ENCODE results near the gene FGFR1OP2. TPM values are rescaled to one million over a fixed set of nuclear protein-coding genes. Genes with fewer than 3 reads are reported as not detected.

Gene FGFR1OP2
- total RNA-seq, 1 experiment from 2014 or later: 86.9 TPM

- DNase-seq: peak in 1 of 2 experiments; percentile 59
- POLR2A ChIA-PET: interaction anchor here (0.6 kb wide), 1 partner anchor 54 kb away, joined by 4 read pairs; no protein-coding TSS in a partner anchor
- CTCF ChIA-PET: interaction anchor here (0.6 to 0.8 kb wide), 2 partner anchors 67 to 77 kb away, joined by 3 read pairs; no protein-coding TSS in a partner anchor
These were observed 412 bp downstream of the FGFR1OP2 start for GRCh38 chr12:26938701-26939062.

GRCh38 chr12:26939192-26939832, 1.0 kb downstream of the FGFR1OP2 start:
- Histone ChIP-seq H3K4me1 (peaks cover 22% of the 10 kb centered on the region), H3K9me3 (no peaks in the 10 kb centered on the region), H3K36me3 (ENCODE audit: control insufficient read depth, insufficient read depth, low read length) (no peaks in the 10 kb centered on the region), H3K27me3 (replicated peaks; ENCODE audit: control insufficient read depth, insufficient read depth, low read length) (no peaks in the 10 kb centered on the region), H3K4me3 (ENCODE audit: low read depth, low read length) (peak overlapping the region; percentile 96)
- no peaks in the 10 kb centered on the region for H3K9me3 Mint-ChIP-seq (ENCODE audit: unreplicated experiment)
- peak overlapping the region; percentile 91 for H3K27ac Mint-ChIP-seq (ENCODE audit: unreplicated experiment)
- BruUV-seq (replicated peaks): TSS peak; percentile 41
- peak overlapping the region; percentile 95 for H3K4me3 Mint-ChIP-seq (ENCODE audit: unreplicated experiment)
- ChIA-PET POLR2A (no interaction called here), CTCF (no interaction called here)
- H3K4me1 Mint-ChIP-seq (ENCODE audit: low read depth, unreplicated experiment): peaks cover 30% of the 10 kb centered on the region
- DNase-seq: no peak
- intact Hi-C loops (cut with micrococcal nuclease; ENCODE audit: unreplicated experiment): loop anchor here (5.0 kb wide), 1 partner anchor 427 kb away; no protein-coding TSS in a partner anchor
- H3K27me3 Mint-ChIP-seq (ENCODE audit: insufficient read depth, unreplicated experiment): no peaks in the 10 kb centered on the region
- H3K36me3 Mint-ChIP-seq (ENCODE audit: insufficient read depth, unreplicated experiment): peaks cover 18% of the 10 kb centered on the region
- no peak for TF ChIP-seq CTCF (IDR thresholded peaks at IDR 0.05; ENCODE audit: insufficient read depth in 1 of 2, low read depth in 1 of 2, low read length in 1 of 2, severe bottlenecking in 1 of 2, unreplicated experiment in 1 of 2)

More at GRCh38 chr12:26938701-26939062, 412 bp downstream of the FGFR1OP2 start:
- H3K4me3 Mint-ChIP-seq (ENCODE audit: unreplicated experiment): peak overlapping the region; percentile 95
- no peaks in the 10 kb centered on the region for H3K27me3 Mint-ChIP-seq (ENCODE audit: insufficient read depth, unreplicated experiment)
- H3K4me1 ChIP-seq: peaks cover 22% of the 10 kb centered on the region
- no peak for TF ChIP-seq CTCF (IDR thresholded peaks at IDR 0.05; ENCODE audit: insufficient read depth in 1 of 2, low read depth in 1 of 2, low read length in 1 of 2, severe bottlenecking in 1 of 2, unreplicated experiment in 1 of 2)
- H3K9me3 ChIP-seq: no peaks in the 10 kb centered on the region
- peaks cover 30% of the 10 kb centered on the region for H3K4me1 Mint-ChIP-seq (ENCODE audit: low read depth, unreplicated experiment)
- H3K27ac Mint-ChIP-seq (ENCODE audit: unreplicated experiment): peak overlapping the region; percentile 91
- H3K27me3 ChIP-seq (replicated peaks; ENCODE audit: control insufficient read depth, insufficient read depth, low read length): no peaks in the 10 kb centered on the region
- intact Hi-C loops (cut with micrococcal nuclease; ENCODE audit: unreplicated experiment): loop anchor here (1.0 to 5.0 kb wide), 4 partner anchors 20 to 426 kb away; partner anchors contain the start of genes STK38L and TM7SF3
- peaks cover 18% of the 10 kb centered on the region for H3K36me3 Mint-ChIP-seq (ENCODE audit: insufficient read depth, unreplicated experiment)
- no TSS peak for BruUV-seq (replicated peaks)
- H3K36me3 ChIP-seq (ENCODE audit: control insufficient read depth, insufficient read depth, low read length): no peaks in the 10 kb centered on the region
- H3K9me3 Mint-ChIP-seq (ENCODE audit: unreplicated experiment): no peaks in the 10 kb centered on the region
- peak overlapping the region; percentile 96 for H3K4me3 ChIP-seq (ENCODE audit: low read depth, low read length)

GRCh38 chr12:26939953-26940352, 1.7 kb downstream of the FGFR1OP2 start:
- intact Hi-C loops (cut with micrococcal nuclease; ENCODE audit: unreplicated experiment): loop anchor here (5.0 kb wide), 1 partner anchor 428 kb away; no protein-coding TSS in a partner anchor
- peak overlapping the region; percentile 95 for H3K4me3 Mint-ChIP-seq (ENCODE audit: unreplicated experiment)
- ChIA-PET CTCF (no interaction called here), POLR2A (no interaction called here)
- no peaks in the 10 kb centered on the region for H3K27me3 Mint-ChIP-seq (ENCODE audit: insufficient read depth, unreplicated experiment)
- peak overlapping the region; percentile 96 for H3K4me3 ChIP-seq (ENCODE audit: low read depth, low read length)
- H3K4me1 Mint-ChIP-seq (ENCODE audit: low read depth, unreplicated experiment): peaks cover 26% of the 10 kb centered on the region
- H3K4me1 ChIP-seq: peaks cover 22% of the 10 kb centered on the region
- no TSS peak for BruUV-seq (replicated peaks)
- peaks cover 12% of the 10 kb centered on the region for H3K36me3 Mint-ChIP-seq (ENCODE audit: insufficient read depth, unreplicated experiment)
- DNase-seq: no peak
- H3K9me3 ChIP-seq: no peaks in the 10 kb centered on the region
- H3K27ac Mint-ChIP-seq (ENCODE audit: unreplicated experiment): peak overlapping the region; percentile 91
- H3K36me3 ChIP-seq (ENCODE audit: control insufficient read depth, insufficient read depth, low read length): no peaks in the 10 kb centered on the region
- no peaks in the 10 kb centered on the region for H3K9me3 Mint-ChIP-seq (ENCODE audit: unreplicated experiment)
- no peaks in the 10 kb centered on the region for H3K27me3 ChIP-seq (replicated peaks; ENCODE audit: control insufficient read depth, insufficient read depth, low read length)
- no peak for TF ChIP-seq CTCF (IDR thresholded peaks at IDR 0.05; ENCODE audit: insufficient read depth in 1 of 2, low read depth in 1 of 2, low read length in 1 of 2, severe bottlenecking in 1 of 2, unreplicated experiment in 1 of 2)

Measured in Caco-2 (cell line).